CD4-positive, alpha-beta T cell treated with Interleukin-6 at 100 ng/mL for 8 hours (primary cell): ENCODE measurements around the gene GUCA2A.

Experiments used
- DNase-seq: peaks from one replicate; pipeline ENCODE4 v3.0.0-alpha.2; 2020; ENCODE audit warnings: mixed read lengths, low spot score

The GUCA2A gene

DNA sequence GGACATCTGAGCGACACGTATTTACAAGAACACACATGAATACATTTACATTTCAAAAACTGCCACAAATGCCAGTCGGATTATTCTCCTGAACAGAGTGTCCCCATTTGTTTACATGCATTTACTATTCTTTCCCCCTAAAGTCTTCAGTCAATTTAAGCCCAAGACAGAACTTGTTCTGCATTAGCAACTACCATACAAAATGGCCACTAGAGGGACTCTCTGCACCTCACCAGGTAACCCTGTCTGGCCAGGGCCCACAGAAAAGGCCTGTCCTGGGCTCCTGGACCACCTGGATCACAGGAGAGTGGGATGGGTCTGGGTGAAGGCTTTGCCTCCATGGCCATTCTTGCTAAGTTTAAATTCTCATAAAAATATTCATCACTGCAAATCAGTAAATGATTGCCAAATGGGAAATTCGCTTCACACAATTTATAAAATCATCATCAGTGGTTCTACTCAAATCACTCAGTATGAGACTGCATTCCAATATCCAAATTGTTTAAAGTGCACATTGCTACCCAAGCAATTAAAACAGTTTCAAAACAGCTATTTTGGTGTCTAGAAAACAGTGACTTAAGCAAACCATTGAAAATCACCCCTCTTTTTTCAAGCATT is 12.5 kb upstream of the GUCA2A start:
- peak; percentile 28 for DNase-seq

DNA sequence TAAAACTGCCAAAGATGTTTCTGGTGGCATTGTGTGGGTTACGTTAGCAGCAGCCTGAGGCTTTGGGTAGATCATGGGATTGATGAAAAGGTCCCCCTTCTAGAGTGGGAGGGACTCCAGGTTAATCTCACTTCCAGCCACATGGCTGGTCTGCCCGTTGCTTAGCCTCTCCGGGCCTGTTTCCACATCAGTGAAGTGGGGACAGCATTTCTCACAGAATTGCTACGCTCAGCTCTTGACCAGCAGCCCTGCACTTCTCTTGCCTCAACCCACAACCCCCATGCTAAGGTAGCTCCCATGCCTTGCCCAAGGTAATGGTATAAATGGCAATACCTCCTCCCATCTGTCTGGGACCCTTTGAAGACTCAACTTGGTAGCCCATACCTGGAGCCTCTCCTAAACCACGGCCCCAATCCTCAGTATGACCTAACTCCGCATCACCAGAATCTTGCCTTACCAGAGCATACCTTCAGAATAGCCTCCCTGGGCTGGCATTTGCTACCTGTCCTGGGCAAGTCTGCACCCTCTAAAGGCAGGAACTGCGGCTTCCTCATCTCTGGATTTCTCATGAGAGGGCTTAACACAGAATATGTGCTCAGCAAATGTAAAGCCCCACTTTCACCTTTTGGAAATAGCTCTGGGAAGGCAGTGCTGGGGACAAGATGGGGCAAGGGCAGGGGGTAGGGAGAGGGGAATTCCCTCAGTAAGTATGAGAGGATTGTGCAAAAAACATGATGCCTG is 10.9 kb upstream of the GUCA2A start:
- DNase-seq = no peak

DNA sequence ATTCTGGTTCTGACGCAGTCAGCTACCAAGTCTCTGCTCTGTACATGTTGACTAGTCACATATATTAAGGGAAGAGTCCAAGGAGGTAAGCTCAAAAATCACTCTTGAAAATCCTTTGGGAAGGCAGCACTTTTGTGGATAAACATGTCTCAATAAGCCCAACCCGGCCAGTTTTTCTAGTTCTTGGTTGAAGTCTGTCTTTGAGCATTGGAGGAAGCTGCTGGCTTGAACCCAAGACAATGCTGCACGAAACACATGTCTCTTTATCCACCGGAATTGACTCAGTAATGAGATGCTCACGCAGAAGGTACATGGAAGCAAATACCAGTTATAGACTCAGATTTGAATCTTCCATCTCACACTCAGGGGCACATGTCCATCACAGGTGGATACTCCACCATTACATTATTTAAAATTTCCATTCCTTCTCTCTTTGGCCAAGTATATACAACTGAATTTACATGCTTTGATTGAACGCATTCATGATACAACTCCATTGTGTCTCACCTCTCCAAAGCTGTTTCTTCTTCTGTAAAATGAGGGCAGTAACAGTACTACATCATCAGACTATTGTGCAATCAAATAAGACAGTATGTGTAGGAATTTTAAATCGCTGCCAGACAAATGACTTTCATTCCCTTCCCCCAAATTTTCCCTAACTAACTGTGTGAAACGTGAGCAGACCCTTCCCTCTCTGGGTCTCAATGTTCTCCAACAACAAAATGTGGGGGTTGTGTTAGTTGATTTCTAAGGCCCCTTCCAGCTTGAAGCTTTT is 9.6 kb upstream of the GUCA2A start:
- DNase-seq = no peak

DNA sequence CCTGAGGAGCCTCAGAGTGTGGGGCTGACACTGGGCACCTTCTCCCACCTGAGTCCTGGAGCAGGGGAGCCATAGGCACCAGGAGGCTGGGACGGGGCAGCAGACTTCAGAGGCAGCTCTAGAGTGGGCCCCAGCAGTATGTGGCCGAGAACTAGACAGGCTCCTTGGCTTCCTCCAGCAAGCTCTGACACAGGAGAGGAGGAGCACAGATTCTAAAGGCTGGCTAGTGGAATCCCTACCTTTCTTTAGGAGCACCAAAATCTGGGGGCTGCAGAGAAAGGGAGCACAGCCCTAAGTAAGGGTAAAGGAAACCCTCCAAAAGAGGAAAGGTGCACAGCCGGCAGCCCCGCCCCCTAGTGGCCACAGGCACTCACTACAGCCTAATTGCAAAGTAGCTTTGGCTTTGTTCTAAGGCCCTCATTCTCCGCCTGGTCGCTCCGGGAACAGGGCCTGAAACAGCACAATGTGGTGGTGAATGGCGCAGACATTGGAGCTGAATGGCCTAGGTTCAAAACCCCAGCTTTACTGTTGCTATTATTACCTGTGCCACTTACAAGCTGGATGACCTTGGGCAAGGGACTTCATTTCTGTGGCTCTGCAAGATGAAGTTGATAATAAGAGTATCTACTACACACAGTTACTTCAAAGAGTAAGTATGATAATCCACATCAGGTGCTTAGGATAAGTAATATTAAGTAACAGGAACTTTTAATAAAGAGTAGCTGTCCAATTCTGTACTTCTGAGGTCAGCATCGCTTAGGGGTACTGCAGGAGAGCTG is 8.8 kb upstream of the GUCA2A start:
- DNase-seq = peak; percentile 57

DNA sequence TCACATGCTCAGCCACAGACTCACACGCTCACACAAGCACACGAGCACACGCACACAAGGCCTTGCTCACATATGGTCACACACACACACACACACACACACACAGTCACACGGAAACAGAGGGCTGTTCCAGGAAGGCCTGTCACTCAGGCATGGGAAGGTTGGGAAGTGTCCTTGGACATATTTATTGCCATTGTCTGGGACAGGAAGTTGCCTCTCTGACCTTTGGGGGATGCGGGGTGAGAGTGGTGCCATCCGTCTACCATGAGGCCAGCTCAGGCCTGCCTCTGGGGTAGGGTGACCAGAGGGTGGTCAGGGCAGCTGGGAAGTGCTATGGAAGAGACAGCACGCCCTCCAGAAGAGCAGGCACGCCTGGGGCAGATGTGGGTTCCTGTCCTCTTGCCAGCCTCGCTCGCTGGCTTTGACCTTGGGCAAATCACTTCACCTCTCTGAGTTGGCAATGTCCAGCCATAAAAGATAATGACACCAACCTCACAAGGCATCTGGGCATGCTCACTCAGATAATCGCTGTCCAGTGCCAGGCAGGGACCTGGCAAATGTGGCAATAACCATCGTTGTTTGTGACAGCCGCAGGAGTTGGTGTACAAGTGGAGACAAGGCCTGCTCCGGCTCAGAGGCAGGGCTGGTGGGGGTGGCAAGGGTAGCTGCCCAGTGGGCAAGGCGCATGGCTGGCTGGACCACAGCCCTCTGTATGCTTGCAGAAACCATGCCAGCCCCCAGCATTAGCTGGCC is 8.0 kb upstream of the GUCA2A start:
- no peak for DNase-seq

DNA sequence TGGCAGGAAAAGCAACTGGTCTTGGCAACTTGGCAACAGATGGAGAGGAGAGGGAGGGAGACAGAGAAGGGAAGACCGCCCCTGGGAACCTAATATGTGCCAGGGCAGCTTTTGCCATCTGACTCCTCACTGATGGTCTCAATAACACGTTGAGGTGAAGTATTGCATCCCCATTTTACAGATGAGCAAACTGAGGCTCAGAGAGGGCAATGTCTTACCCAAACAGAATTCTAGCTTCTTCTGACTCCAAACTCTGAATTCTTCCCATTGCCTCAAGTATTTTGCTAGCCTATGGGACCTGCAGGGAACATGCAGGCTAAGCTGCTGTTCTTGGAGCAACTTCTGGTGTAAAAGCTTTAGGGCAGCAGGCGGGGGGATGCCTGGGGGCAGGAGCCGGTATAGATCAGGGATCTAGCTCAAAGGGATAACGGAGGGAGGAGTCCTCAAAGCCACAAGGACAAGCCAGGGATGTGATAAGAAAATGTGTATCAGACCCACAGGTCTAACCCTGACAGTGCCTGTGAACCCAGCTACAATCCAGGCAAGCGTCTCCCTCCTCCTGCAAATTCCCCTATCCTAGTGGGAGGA is 7.2 kb upstream of the GUCA2A start:
- DNase-seq = no peak

DNA sequence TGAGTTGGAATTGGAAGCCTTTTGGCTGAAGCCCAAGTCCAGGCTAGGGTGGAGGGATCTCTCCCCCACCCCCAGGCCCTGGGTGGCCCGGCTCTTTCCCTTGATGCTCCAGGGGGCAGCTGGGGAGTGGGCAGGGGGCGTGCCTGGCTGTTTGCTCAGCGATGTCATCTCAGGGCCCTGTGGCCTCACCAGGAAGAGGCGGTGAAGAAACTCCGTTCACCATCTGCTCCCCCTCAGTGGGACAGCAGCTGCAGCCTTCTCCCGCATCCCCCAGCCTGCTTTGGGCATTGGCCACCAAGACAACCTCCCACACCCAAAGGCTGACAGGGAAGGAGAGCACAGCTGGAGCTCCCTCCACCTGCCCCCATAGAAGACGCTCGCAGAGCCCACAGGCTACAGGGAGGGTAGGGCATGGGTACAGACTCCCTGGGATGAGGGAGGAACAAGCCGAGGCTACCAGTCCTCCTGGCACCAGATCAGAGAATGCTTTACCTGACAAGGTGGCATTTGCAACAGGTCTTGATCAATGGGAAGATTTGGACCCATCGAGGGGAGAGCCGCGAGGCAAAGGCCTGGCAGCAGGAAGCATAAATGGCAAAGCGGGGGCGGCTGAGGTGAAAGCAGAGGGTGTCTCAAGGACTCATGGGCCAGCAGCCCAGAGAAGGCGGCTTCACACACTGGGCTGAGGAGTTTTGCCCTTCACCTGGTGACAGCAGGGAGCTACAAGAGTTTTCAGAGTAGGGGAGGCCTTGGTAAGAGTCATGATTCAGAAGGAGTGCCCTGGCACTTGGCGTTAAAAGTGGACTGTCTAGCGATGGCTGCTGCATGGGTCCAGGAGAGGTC is 6.5 kb upstream of the GUCA2A start:
- no peak for DNase-seq

DNA sequence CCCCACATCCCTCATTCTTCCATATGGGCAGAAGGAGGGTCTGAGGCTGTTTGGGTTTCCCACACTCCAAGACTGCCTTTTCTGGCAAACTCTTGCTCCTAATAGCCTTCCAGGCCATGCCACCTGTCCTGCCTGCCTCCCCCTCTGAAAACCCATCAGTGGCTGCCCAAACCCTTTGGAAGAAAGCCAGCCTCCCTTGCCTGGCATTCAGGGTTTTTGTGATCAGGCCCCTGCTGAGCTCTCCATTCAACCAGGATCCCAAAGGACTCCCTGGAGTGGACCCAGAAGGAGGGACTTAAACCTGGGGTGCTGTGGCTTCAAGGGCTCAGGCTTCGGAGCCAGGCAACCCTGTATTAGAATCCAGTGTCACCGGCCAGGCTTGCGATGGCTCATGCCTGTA is 4.2 kb upstream of the GUCA2A start:
- DNase-seq = no peak

DNA sequence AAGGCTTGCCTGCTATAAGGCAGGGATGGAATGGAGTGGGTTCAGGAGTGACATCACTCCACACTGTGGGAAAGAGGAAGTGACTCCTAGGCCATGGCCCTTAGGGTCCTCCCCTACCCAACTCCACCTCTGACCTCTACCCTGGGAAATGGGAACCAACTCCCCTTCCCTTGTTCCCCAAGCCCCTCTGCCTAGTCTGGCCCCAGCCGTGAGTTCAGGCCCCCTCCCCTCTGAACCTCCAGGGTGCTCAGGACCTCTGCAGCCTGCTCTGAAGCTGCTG is 3.8 kb upstream of the GUCA2A start:
- DNase-seq = no peak

DNA sequence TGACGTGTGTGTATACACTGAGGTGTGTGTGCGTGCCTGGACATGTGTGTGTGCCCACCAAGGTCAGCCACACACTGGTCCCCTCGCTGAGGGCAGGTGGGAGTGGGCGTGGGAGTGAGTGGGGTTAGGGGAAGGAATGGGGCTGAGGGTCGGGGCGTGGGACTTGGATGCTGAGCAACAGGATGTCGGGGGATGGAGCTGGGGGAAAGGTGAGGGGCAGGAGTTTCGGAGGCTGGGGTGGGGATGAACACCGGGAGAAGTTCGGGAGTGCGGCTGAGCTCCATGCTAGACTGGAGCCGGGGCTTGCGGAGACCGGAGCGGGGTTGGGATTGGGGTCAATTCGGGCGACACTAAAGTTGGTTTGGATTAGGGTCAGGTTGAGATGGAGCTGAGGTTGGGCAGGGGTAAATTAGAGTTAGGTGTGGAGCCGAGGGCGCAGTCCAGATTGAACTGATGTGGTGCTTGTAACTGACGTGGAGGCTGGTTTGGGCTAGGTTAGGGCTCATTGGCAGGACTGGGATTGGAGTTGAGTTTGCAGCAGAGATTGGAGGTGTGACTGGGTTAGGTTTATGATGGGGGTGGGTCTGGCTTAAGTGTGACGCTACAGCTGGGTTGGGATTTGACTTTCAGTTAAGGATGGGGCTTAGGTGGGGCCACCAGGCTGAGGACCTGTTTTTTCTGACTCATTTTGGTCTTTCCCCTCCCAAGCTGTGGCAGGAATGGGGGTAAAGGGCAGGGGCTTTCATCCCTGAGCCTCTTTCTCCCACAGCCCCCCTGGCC is 3.3 kb upstream of the GUCA2A start:
- no peak for DNase-seq

DNA sequence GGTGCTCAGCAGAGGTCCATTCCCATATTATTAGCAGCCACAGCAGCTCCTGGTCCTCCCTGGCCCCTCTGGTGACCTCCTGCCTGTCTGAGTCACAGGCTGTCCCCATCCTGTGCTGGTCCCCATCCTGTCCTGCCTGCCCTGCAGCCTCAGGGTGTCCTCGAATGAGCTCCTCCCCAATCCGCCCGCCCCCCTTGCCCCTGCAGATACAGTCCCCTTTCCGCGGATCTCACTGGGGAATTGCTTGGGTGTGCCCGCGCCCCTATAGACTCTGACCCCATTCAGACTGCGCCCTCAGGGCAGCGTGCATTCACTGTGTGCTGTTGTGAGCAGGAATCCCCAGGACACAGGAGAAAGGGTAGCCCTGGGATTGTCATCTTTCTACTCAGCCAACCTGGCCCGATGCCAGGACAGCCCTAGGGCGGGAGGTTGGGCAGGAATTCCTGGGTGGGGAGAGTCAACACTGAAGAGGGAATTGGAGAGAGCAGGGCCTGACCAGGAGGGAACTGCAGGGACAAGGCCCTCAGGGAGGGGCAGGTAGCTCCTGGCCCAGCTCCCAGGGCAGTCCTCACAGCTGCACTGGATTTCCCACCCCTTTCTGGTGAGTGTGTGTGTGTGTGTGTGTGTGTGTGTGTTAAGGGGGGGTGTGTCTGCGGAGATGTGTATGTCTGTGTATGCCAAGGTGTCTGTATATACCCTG is 1.1 kb upstream of the GUCA2A start:
- DNase-seq = no peak

DNA sequence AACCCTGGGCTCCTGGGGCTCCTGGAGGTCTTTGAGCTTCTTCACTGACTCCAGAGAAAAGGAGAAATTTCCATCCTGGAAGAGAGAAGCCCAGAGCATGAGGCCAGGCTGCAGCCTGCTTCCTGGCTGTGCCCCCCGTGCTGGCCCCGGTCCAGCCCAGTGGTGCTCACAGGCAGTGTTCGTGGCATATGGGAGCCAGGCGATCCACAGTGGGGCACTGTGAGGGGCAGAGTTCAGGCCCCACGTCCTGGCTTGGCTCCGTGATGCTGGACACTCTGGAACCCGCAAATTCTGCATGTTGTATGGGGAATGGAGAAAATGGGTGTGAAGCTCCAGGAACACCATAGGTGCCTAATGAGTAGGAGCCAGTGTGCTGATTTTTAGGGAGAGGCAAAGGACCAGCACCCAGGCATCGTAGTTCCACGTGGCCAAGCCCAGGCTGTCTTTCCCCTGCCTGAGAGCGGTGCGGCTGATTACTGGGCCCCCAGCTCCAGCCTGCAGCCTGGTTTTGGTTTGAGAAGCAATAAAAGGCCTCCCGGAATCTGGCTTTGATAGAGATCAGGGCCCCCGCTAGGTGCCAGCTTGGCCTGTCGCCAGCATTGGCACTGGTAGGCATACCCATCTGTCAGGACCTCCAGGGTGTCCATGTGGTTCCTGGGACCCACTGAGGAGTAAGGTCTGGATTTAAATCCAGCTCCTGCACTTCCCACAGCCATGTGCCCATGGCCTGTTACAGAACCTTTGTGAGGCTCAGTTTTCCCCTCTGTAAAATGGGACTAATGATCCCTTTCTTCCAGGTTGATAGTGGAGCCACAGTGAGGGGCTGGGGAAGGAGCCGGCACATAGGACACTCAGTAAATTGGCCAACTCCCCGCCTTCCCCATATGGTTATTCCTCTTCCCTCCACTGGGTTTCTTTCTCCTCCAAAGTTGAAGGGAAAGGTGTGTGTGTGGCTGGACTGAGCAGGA is 725 bp downstream of the GUCA2A start:
- DNase-seq = no peak

DNA sequence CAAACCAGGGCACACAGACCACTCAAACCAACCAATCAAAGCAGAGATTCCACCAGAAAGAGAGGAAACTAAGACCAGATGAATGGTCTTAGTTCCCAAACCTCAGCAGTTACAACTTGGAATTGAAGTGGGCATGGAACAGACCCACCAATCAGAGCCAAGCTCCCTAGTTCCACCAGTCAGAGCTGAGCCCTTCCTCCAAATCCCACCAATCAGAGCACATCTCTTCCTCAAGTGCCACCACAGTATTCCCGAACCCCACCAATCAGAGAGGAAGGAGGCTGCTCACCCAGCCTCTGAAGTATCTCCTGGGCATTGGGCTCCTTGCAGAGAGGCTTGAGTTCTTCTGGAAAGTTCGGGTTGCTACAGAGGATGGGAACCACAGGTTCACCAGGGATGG is 1.4 kb downstream of the GUCA2A start:
- DNase-seq = no peak

DNA sequence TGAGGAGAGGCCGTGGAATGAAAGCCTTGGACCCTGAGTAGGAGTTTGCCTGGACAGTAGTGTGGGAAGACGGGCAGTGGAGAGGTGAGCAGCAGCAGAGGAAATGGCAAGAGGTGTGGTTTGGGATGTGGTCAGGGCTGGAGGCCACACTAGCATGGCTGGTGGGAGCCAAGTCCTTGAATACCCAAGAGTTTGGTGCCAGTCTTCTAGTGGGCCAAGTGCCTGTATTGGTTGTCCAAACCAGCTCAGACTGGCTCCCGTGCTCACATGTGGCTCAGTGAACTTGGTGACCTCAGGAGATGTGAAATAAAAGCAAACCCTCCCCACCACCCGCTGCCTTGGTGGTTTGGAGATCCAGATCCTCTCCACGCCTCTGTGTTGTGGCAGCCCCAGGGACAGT is 2.4 kb downstream of the GUCA2A start:
- DNase-seq = no peak

DNA sequence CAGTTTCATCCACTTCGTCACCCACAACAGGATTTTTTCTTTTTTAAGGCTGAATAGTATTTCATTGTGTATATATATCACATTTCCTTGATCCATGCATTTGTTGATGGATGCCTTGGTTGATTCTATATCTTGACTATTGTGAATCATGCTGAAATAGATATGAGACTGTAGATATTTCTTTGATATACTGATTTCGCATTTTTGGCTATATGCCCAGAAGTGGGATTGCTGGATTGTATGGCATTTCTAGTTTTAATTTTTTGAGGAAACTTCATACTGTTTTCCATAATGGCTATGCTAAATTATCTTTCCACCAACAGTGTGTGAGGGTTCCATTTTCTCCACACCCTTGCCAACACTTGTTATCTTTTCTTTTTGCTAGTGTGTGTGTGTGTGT is 6.4 kb downstream of the GUCA2A start:
- DNase-seq = no peak

DNA sequence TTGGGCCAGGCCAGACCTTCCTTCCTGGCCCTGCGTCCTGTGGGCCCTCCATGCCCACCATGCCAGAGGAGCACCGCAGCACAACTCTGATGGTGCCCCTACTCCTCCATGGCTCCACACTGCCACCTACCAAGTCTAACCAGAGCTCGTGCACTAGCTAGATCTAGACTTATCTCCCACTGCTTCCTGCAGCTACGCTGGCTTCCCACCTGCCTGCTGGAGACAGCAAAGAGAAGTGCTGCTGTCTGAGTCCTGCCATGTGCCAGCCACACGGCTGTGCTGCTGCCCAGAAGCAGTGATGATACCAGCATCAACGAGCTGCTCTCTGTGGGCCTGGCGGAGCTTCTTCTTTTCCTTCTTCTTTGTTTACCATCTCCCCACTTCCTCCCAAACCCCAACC is 6.9 kb downstream of the GUCA2A start:
- DNase-seq = no peak

DNA sequence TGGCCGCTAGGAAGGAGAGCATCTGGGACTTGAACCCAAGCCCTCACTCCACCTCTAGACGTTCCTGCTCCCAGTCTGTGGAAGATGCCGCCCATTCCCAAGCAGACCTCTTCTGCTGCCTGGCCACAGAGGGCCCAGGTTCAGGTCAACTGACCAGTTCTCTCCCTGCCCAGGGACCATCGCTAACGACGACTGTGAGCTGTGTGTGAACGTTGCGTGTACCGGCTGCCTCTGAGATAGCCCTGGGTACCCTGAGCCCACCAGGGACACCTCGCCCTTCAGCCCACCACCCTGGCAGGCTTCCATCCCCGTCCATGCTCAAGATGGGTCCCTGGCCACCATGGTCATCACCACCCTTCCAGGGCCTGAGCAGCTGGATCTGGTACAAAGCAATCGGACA is 9.2 kb downstream of the GUCA2A start:
- no peak for DNase-seq

DNA sequence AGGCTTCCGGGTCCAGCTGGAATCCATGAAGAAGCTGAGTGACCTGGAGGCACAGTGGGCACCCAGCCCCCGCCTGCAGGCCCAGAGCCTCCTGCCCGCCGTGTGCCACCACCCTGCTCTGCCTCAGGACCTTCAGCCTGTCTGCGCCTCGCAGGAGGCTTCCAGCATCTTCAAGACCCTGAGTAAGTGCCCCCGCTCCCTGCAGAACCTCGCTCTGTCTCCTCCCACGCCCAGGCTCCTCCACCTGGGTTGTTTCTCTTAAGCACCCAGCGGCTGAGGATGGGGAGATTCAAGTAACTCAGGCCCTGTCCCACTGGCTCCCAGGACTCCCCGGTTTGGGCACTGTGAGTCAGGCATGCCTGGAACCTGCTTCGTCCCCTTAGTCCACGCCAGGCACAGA is 9.9 kb downstream of the GUCA2A start:
- no peak for DNase-seq
